ENCODE results near the gene SGPP1. TPM values are rescaled to one million over a fixed set of nuclear protein-coding genes. Genes with fewer than 3 reads are reported as not detected.

SGPP1 gene
- total and polyA plus RNA-seq, 2 of the 8 experiments (the other 6 are each of a cell fraction or from before 2014, with no cell fraction given): 5.7 to 8.1 TPM

- Histone ChIP-seq H2AFZ (ENCODE audit: low read length) (no peak overlapping the region), H4K20me1 (replicated peaks in 1 of 2; ENCODE audit: control insufficient read depth in 1 of 2, insufficient read depth in 2 of 2, low read length in 2 of 2) (no peaks in the 10 kb centered on the region), H3K4me3 (ENCODE audit: extremely low read depth in 1 of 4, insufficient read depth in 2 of 4, low read depth in 3 of 4, low read length in 4 of 4) (no peak overlapping the region), H3K27me3 (replicated peaks in 1 of 4; ENCODE audit: control insufficient read depth in 3 of 4, extremely low read depth in 1 of 4, insufficient read depth in 3 of 4, low read length in 3 of 4) (no peaks in the 10 kb centered on the region), H3K14ac (ENCODE audit: insufficient read length) (no peak overlapping the region), H3K23me2 (ENCODE audit: low read depth, low read length) (no peaks in the 10 kb centered on the region), H2BK15ac (ENCODE audit: low read length) (no peak overlapping the region), H3K9ac (replicated peaks in 1 of 4; ENCODE audit: extremely low read depth in 1 of 4, low read depth in 3 of 4, low read length in 3 of 4) (no peak overlapping the region), H4K91ac (replicated peaks; ENCODE audit: insufficient read length, low read length) (no peak overlapping the region), H3K56ac (replicated peaks; ENCODE audit: insufficient read length, low read depth, low read length) (no peak overlapping the region), H3K79me2 (ENCODE audit: control insufficient read depth in 1 of 2, insufficient read depth in 2 of 2, low read length in 2 of 2) (no peaks in the 10 kb centered on the region), H3K4me1 (replicated peaks in 1 of 4; ENCODE audit: control insufficient read depth in 3 of 4, insufficient read depth in 4 of 4, low read length in 3 of 4) (no peaks in the 10 kb centered on the region), H4K5ac (ENCODE audit: insufficient read length, low read depth, low read length) (no peak overlapping the region), H3K18ac (ENCODE audit: extremely low read depth, low read length) (no peak overlapping the region), H3K36me3 (ENCODE audit: control insufficient read depth in 2 of 4, insufficient read depth in 4 of 4, low read length in 3 of 4) (no peaks in the 10 kb centered on the region), H2BK120ac (replicated peaks; ENCODE audit: low read depth, low read length) (no peak overlapping the region), H3K9me3 (ENCODE audit: insufficient read depth in 2 of 2, low read depth in 1 of 2, low read length in 1 of 2) (no peaks in the 10 kb centered on the region), H2BK12ac (ENCODE audit: low read depth, low read length) (no peak overlapping the region), H2BK20ac (ENCODE audit: low read length) (no peak overlapping the region), H3K4me2 (ENCODE audit: insufficient read depth in 1 of 2, low read depth in 2 of 2, low read length in 2 of 2) (no peak overlapping the region), H3K23ac (ENCODE audit: insufficient read length) (no peak overlapping the region), H2AK5ac (ENCODE audit: low read depth, low read length) (no peak overlapping the region), H3K79me1 (ENCODE audit: low read depth, low read length) (no peaks in the 10 kb centered on the region), H3K27ac (ENCODE audit: low read depth, low read length) (no peak overlapping the region), H2BK5ac (ENCODE audit: low read depth, low read length) (no peak overlapping the region), H4K8ac (ENCODE audit: extremely low read depth, insufficient read depth, low read length) (no peak overlapping the region), H3K4ac (replicated peaks; ENCODE audit: insufficient read length, low read depth, low read length) (no peak overlapping the region)
- FAIRE-seq: no peak
- TF ChIP-seq GABPA (IDR thresholded peaks at IDR 0.05; ENCODE audit: borderline replicate concordance, insufficient read depth, low read length) (no peak), EZH2 (IDR thresholded peaks at IDR 0.05; ENCODE audit: low read depth, low read length, severe bottlenecking) (no peak), CHD2 (IDR thresholded peaks at IDR 0.05; ENCODE audit: low read length) (no peak), POLR2A (IDR thresholded peaks at IDR 0.05; ENCODE audit: control extremely low read depth in 1 of 2, low read depth in 2 of 2, low read length in 2 of 2) (no peak)
- ChIA-PET CTCF (ENCODE audit: partially characterized antibody) (interaction anchor here (1.6 kb wide), 1 partner anchor 303 kb away, joined by 3 read pairs; no protein-coding TSS in a partner anchor), POLR2A (ENCODE audit: partially characterized antibody) (no interaction called here)
- 92% methylated on average over 5 of the region's 5 CpGs; no CpG with 5 or more reads in 1 of the 2 experiments for WGBS, 2 experiments (ENCODE audit: extremely low coverage in 1 of 2, insufficient coverage in 1 of 2, insufficient read length in 1 of 2, insufficient replicate concordance in 2 of 2, low coverage in 1 of 2, low lambda C conversion rate in 2 of 2, missing lambda C conversion rate in 1 of 2)
- DNase-seq (ENCODE audit: low read depth in 1 of 2, low spot score in 2 of 2): no peak
These were observed 35.4 kb downstream of the SGPP1 start for GRCh38 chr14:63692310-63693020.
